Stomach (tissue), 4 donors: ENCODE results near the gene KCNN3.

Experiments
- POLR2AphosphoS5 ChIP-seq, 3 donors: sonication (generic); formaldehyde crosslinking; IDR thresholded peaks; one replicate each; pipeline ENCODE4 v1.6.1; 2016; ENCODE audit warnings: antibody characterized with exemption in 3 of 3
- TF ChIP-seq, protein P1 (sequence below), 7 experiments: fragments of 450-650 bp in 4 of 7; fragments of 200-600 bp in 3 of 7; sonication (generic) in 3 of 7; IDR thresholded peaks; one replicate each; pipeline ENCODE4 v1.5.1; 2016 to 2019; ENCODE audit warnings: antibody characterized with exemption in 7 of 7, control low read depth in 2 of 7, mild to moderate bottlenecking in 1 of 7

DNA sequence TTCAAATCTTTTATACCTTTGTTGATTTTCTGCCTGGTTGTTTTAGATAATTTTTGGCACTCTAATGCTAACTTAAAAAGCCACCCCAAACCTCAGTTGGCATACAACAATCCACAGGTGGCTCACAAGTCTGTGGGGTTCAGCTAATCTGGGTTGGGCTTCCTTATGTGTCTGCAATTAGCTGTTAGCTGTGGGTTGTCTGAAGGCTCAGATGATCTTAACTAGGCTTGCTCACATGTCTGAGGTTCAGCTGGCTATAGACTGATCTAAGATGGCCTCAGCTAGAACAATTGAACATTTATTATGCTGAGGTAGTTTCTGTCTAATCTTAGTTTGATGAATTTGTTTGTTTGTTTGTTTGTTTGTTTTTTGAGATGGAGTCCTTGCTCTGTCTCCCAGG, 217.2 kb downstream of the KCNN3 start:
- TF ChIP-seq, protein P1, sequence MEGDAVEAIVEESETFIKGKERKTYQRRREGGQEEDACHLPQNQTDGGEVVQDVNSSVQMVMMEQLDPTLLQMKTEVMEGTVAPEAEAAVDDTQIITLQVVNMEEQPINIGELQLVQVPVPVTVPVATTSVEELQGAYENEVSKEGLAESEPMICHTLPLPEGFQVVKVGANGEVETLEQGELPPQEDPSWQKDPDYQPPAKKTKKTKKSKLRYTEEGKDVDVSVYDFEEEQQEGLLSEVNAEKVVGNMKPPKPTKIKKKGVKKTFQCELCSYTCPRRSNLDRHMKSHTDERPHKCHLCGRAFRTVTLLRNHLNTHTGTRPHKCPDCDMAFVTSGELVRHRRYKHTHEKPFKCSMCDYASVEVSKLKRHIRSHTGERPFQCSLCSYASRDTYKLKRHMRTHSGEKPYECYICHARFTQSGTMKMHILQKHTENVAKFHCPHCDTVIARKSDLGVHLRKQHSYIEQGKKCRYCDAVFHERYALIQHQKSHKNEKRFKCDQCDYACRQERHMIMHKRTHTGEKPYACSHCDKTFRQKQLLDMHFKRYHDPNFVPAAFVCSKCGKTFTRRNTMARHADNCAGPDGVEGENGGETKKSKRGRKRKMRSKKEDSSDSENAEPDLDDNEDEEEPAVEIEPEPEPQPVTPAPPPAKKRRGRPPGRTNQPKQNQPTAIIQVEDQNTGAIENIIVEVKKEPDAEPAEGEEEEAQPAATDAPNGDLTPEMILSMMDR (IDR thresholded peaks at IDR 0.05): no peak
- no peak for TF ChIP-seq POLR2AphosphoS5 (IDR thresholded peaks at IDR 0.05)
